Loucy (cell line): ENCODE measurements around the gene ABI1.

ENCODE experiments used
- H2AFZ ChIP-seq: fragments of 200-600 bp; sonication (generic); 2 replicates; pipeline ENCODE4 v1.6.0; 2016; ENCODE audit warnings: antibody characterized with exemption, mild to moderate bottlenecking, low read length, moderate library complexity
- H3F3A ChIP-seq: fragments of 200-600 bp; 2 replicates; pipeline ENCODE4 v1.6.0; 2016; ENCODE audit warnings: antibody characterized with exemption, low read depth, mild to moderate bottlenecking
- H3K27me3 ChIP-seq: fragments of 200-600 bp; sonication (generic); 2 replicates; pipeline ENCODE4 v1.6.1; 2014; ENCODE audit warnings: low read length, mild to moderate bottlenecking; ENCODE audit not compliant: insufficient read depth, poor library complexity, severe bottlenecking
- H3K36me3 ChIP-seq: fragments of 200-600 bp; sonication (generic); 2 replicates; pipeline ENCODE4 v1.6.1; 2016; ENCODE audit warnings: low read length; ENCODE audit not compliant: insufficient read depth
- H3K4me1 ChIP-seq: fragments of 200-600 bp; sonication (generic); 2 replicates; pipeline ENCODE4 v1.5.1; 2014; ENCODE audit warnings: low read length, mild to moderate bottlenecking; ENCODE audit not compliant: insufficient read depth, poor library complexity, severe bottlenecking
- H3K4me2 ChIP-seq: fragments of 200-600 bp; sonication (generic); 2 replicates; pipeline ENCODE4 v1.6.0; 2014; ENCODE audit warnings: antibody characterized with exemption, low read length, low read depth, mild to moderate bottlenecking; ENCODE audit not compliant: poor library complexity, severe bottlenecking
- H3K4me3 ChIP-seq: fragments of 200-600 bp; sonication (generic); 2 replicates; pipeline ENCODE4 v1.5.1; 2014; ENCODE audit warnings: low read length, mild to moderate bottlenecking, mixed read lengths; ENCODE audit not compliant: poor library complexity, severe bottlenecking
- H3K79me2 ChIP-seq: fragments of 200-600 bp; sonication (generic); 2 replicates; pipeline ENCODE4 v1.6.1; 2014; ENCODE audit warnings: low read length; ENCODE audit not compliant: insufficient read depth
- H3K9ac ChIP-seq: fragments of 200-600 bp; sonication (generic); 2 replicates; pipeline ENCODE4 v1.6.0; 2014; ENCODE audit warnings: mild to moderate bottlenecking, low read depth, low read length, moderate library complexity; ENCODE audit not compliant: poor library complexity, severe bottlenecking
- H3K9me2 ChIP-seq: fragments of 200-600 bp; sonication (generic); replicated peaks from 2 replicates; pipeline ENCODE4 v1.6.1; 2016; ENCODE audit warnings: low read depth, low read length, mixed read lengths
- H3K9me3 ChIP-seq: fragments of 200-600 bp; sonication (generic); 2 replicates; pipeline ENCODE4 v1.6.1; 2014; ENCODE audit warnings: mild to moderate bottlenecking, antibody characterized with exemption, low read length, low read depth; ENCODE audit not compliant: insufficient read depth
- H4K20me1 ChIP-seq: fragments of 200-600 bp; sonication (generic); 2 replicates; pipeline ENCODE4 v1.6.0; 2014; ENCODE audit warnings: antibody characterized with exemption, low read length, mild to moderate bottlenecking; ENCODE audit not compliant: insufficient read depth, poor library complexity, severe bottlenecking
- EZH2phosphoT487 ChIP-seq: fragments of 200-600 bp; IDR thresholded peaks from 2 replicates; pipeline ENCODE4 v1.6.1; 2018; ENCODE audit warnings: antibody characterized with exemption, mild to moderate bottlenecking, moderate library complexity, borderline replicate concordance
- TF ChIP-seq, protein P1 (sequence below): fragments of 200-600 bp; sonication (generic); conservative IDR thresholded peaks from 2 replicates; pipeline ENCODE4 v1.5.1; 2014; ENCODE audit warnings: mild to moderate bottlenecking, antibody characterized with exemption, low read length

Gene ABI1

DNA sequence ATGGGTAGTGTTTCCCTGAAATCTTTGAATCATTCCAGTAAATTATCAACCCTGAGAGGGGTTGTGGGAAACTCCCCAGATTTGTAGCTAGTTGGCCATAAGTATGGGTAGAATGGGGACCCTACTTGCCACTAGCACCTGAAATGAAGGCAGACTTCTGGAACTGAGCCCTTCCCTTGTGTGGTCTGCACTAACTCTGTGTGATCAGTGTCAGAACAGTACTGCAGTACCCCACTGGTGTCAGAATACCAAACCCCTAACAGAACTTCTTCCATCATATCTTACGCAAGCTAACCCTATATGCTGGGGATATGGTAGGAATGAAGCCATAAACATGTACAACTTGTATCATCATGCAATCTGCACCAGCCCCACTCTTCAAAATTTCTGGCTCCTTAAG lies 50.8 kb downstream of the ABI1 start:
- Histone ChIP-seq H3K36me3 (peaks cover 11% of the 10 kb centered on the region; the same call in 1 of the 2 replicates), H2AFZ (no peak overlapping the region), H3K4me3 (no peak overlapping the region), H3F3A (peaks cover 4% of the 10 kb centered on the region; the same call in 1 of the 2 replicates), H3K9me2 (no peaks in the 10 kb centered on the region), H4K20me1 (peaks cover 49% of the 10 kb centered on the region), H3K4me2 (no peak overlapping the region), H3K9me3 (no peaks in the 10 kb centered on the region), H3K4me1 (peaks cover 15% of the 10 kb centered on the region), H3K79me2 (peaks cover 92% of the 10 kb centered on the region), H3K27me3 (no peaks in the 10 kb centered on the region), H3K9ac (no peak overlapping the region)
- TF ChIP-seq EZH2phosphoT487 = no peak
- TF ChIP-seq, protein P1, sequence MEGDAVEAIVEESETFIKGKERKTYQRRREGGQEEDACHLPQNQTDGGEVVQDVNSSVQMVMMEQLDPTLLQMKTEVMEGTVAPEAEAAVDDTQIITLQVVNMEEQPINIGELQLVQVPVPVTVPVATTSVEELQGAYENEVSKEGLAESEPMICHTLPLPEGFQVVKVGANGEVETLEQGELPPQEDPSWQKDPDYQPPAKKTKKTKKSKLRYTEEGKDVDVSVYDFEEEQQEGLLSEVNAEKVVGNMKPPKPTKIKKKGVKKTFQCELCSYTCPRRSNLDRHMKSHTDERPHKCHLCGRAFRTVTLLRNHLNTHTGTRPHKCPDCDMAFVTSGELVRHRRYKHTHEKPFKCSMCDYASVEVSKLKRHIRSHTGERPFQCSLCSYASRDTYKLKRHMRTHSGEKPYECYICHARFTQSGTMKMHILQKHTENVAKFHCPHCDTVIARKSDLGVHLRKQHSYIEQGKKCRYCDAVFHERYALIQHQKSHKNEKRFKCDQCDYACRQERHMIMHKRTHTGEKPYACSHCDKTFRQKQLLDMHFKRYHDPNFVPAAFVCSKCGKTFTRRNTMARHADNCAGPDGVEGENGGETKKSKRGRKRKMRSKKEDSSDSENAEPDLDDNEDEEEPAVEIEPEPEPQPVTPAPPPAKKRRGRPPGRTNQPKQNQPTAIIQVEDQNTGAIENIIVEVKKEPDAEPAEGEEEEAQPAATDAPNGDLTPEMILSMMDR = no peak

GRCh38 chr10:26807532-26807931 lies 53.2 kb downstream of the ABI1 start:
- H3K27me3 ChIP-seq = no peaks in the 10 kb centered on the region
- peaks cover 38% of the 10 kb centered on the region for H3K4me1 ChIP-seq
- H2AFZ ChIP-seq = no peak overlapping the region
- H3K9me3 ChIP-seq = no peaks in the 10 kb centered on the region
- peaks cover 92% of the 10 kb centered on the region for H3K79me2 ChIP-seq
- H3K36me3 ChIP-seq = peaks cover 11% of the 10 kb centered on the region; the same call in 1 of the 2 replicates
- H3K9ac ChIP-seq = no peak overlapping the region
- H3K4me3 ChIP-seq = no peak overlapping the region
- H4K20me1 ChIP-seq = peaks cover 58% of the 10 kb centered on the region
- H3F3A ChIP-seq = peaks cover 8% of the 10 kb centered on the region; the same call in 1 of the 2 replicates
- H3K4me2 ChIP-seq = no peak overlapping the region
- TF ChIP-seq EZH2phosphoT487 = no peak
- TF ChIP-seq, protein P1 = no peak
- no peaks in the 10 kb centered on the region for H3K9me2 ChIP-seq

DNA sequence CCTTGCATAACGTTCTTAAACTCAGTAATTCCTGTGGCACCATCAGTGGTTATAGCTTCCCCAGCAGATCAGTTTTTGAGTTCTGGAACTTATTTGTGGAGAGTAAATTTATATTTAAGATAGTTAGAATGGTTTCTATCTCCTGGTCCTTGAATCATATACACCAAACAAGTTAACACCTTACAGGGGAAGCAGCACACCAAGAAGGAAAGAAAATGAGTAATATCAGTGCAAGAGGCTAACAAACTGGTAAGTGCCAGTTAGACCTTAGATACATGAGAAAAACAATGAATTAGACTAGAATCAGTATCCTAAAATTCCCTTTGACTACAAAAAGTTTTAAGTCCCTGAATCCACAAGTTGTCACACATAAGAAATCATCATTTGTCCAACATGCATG lies 54.2 kb downstream of the ABI1 start:
- Histone ChIP-seq H3K9me3 (no peaks in the 10 kb centered on the region), H3K36me3 (peaks cover 5% of the 10 kb centered on the region; the same call in 1 of the 2 replicates), H4K20me1 (peaks cover 56% of the 10 kb centered on the region), H3K4me1 (peaks cover 48% of the 10 kb centered on the region), H2AFZ (no peak overlapping the region), H3K27me3 (no peaks in the 10 kb centered on the region), H3K9me2 (no peaks in the 10 kb centered on the region), H3K79me2 (peaks cover 92% of the 10 kb centered on the region), H3F3A (peaks cover 8% of the 10 kb centered on the region; the same call in 1 of the 2 replicates), H3K9ac (no peak overlapping the region), H3K4me2 (peak overlapping the region; percentile 64), H3K4me3 (no peak overlapping the region)
- no peak for TF ChIP-seq EZH2phosphoT487
- TF ChIP-seq, protein P1 = no peak
